NB4 (cell line): Measurements from ENCODE around the gene UBXN11.

Experiments
- CTCF ChIP-seq: IDR thresholded peaks from one replicate; pipeline ENCODE4 v1.5.1; 2012; ENCODE audit warnings: low read depth, low read length
- MAX ChIP-seq: IDR thresholded peaks from 2 replicates; pipeline ENCODE4 v1.6.1; 2011; ENCODE audit warnings: low read depth, low read length
- POLR2A ChIP-seq: IDR thresholded peaks from 2 replicates; pipeline ENCODE4 v1.6.1; 2011; ENCODE audit warnings: mild to moderate bottlenecking; ENCODE audit not compliant: insufficient read length; ENCODE audit errors: extremely low read depth

- TF ChIP-seq POLR2A (no peak), MAX (no peak), CTCF (no peak)
These were observed 45.9 kb upstream of the UBXN11 start for GRCh38 chr1:26352338-26352679.
